DND-41 (cell line): ENCODE measurements around the gene POLR2F.

Experiments
- ATAC-seq: fragments of 200-7000 bp; cut with Tn5 transposase; 3 replicates; pipeline ENCODE4 v1.9.1; 2021; ENCODE audit warnings: low read depth; ENCODE audit not compliant: insufficient read depth
- DNase-seq: peaks from one replicate; pipeline ENCODE4 v3.0.0-alpha.2; 2020
- H2AFZ ChIP-seq: 2 replicates; pipeline ENCODE4 v1.6.0; 2012; ENCODE audit warnings: low read depth, low read length
- H3K27ac ChIP-seq: 2 replicates; pipeline ENCODE4 v1.5.1; 2012; ENCODE audit warnings: low read length, inconsistent platforms
- H3K27me3 ChIP-seq: fragments of 200-600 bp; sonication (generic); 2 replicates; pipeline ENCODE4 v1.6.0; 2012; ENCODE audit warnings: low read length, mild to moderate bottlenecking, inconsistent platforms; ENCODE audit not compliant: insufficient read depth, poor library complexity
- H3K36me3 ChIP-seq: 2 replicates; pipeline ENCODE4 v1.5.1; 2012; ENCODE audit warnings: low read length, inconsistent platforms; ENCODE audit not compliant: insufficient read depth
- H3K4me1 ChIP-seq: 2 replicates; pipeline ENCODE4 v1.5.1; 2012; ENCODE audit warnings: mild to moderate bottlenecking, low read length; ENCODE audit not compliant: insufficient read depth
- H3K4me2 ChIP-seq: 2 replicates; pipeline ENCODE4 v1.6.0; 2012; ENCODE audit warnings: mild to moderate bottlenecking, moderate library complexity, low read length, inconsistent platforms; ENCODE audit not compliant: insufficient read depth
- H3K4me3 ChIP-seq, 2 experiments: fragments of 200-600 bp in 1 of 2; shearing (Covaris generic) in 1 of 2; 2 replicates each; pipeline ENCODE4 v1.5.1; 2012 to 2016; ENCODE audit warnings: inconsistent platforms in 2 of 2, low read length in 2 of 2, mild to moderate bottlenecking in 2 of 2, low read depth in 1 of 2, moderate library complexity in 1 of 2
- H3K79me2 ChIP-seq: 2 replicates; pipeline ENCODE4 v1.6.0; 2012; ENCODE audit warnings: low read length, inconsistent platforms; ENCODE audit not compliant: insufficient read depth
- H3K9ac ChIP-seq: 2 replicates; pipeline ENCODE4 v1.6.0; 2012; ENCODE audit warnings: low read depth, mild to moderate bottlenecking, inconsistent platforms, low read length, moderate library complexity
- H3K9me3 ChIP-seq: 2 replicates; pipeline ENCODE4 v1.5.1; 2012; ENCODE audit warnings: low read length, moderate library complexity, mild to moderate bottlenecking, inconsistent platforms; ENCODE audit not compliant: insufficient read depth, severe bottlenecking
- H4K20me1 ChIP-seq: 2 replicates; pipeline ENCODE4 v1.6.0; 2012; ENCODE audit warnings: low read length; ENCODE audit not compliant: insufficient read depth
- EZH2 ChIP-seq: IDR thresholded peaks from 3 replicates; pipeline ENCODE4 v1.6.1; 2012; ENCODE audit warnings: borderline replicate concordance, low read depth, mild to moderate bottlenecking, moderate library complexity, low read length, inconsistent platforms; ENCODE audit not compliant: severe bottlenecking
- TF ChIP-seq, protein P1 (sequence below): IDR thresholded peaks from 2 replicates; pipeline ENCODE4 v1.5.1; 2012; ENCODE audit warnings: borderline replicate concordance, low read length, moderate library complexity, mild to moderate bottlenecking; ENCODE audit not compliant: poor library complexity, severe bottlenecking; ENCODE audit errors: extremely low read depth

Gene POLR2F

DNA sequence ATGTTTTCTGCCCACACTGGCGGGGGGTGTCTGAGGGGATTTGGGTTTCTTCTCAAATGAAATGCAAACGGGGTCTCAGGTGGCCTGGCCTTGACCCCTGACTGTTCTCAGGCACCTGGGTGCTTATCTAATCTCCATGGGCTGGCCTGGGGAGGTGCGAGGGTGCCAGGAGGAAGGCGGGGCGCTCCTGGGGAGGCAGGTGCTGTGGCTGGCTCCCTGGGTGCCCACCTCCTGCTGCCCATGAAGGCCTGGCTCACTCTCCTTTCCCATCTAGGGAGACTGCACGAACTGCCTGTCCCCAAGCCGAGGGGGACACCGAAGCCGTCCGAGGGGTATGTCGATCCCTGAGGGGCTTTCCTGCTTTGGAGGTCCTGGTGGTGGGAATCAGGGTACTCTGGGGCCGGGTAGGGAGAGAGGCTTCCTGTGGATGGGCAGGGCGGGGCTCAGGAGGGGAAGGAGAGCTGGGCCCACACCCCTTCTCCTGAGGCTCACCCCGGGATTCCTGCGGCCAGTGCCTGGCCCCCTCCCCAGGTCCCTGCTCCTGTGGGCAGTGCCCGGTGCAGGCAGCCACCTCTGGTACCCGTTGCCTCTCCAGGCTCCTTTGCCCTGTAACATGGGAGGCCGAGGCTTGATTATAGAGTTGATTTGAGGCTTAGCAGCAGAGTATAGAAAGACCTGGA is 29.0 kb upstream of the POLR2F start:
- H3K27me3 ChIP-seq, result no peaks in the 10 kb centered on the region
- DNase-seq (no peak), ATAC-seq (no peak)
- H4K20me1 ChIP-seq, result no peaks in the 10 kb centered on the region
- no peak overlapping the region for H2AFZ ChIP-seq
- H3K9me3 ChIP-seq, result no peaks in the 10 kb centered on the region
- TF ChIP-seq EZH2, result no peak
- TF ChIP-seq, protein P1, sequence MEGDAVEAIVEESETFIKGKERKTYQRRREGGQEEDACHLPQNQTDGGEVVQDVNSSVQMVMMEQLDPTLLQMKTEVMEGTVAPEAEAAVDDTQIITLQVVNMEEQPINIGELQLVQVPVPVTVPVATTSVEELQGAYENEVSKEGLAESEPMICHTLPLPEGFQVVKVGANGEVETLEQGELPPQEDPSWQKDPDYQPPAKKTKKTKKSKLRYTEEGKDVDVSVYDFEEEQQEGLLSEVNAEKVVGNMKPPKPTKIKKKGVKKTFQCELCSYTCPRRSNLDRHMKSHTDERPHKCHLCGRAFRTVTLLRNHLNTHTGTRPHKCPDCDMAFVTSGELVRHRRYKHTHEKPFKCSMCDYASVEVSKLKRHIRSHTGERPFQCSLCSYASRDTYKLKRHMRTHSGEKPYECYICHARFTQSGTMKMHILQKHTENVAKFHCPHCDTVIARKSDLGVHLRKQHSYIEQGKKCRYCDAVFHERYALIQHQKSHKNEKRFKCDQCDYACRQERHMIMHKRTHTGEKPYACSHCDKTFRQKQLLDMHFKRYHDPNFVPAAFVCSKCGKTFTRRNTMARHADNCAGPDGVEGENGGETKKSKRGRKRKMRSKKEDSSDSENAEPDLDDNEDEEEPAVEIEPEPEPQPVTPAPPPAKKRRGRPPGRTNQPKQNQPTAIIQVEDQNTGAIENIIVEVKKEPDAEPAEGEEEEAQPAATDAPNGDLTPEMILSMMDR, result no peak
- no peak overlapping the region for H3K9ac ChIP-seq
- no peaks in the 10 kb centered on the region for H3K4me1 ChIP-seq
- H3K79me2 ChIP-seq, result no peaks in the 10 kb centered on the region
- no peak overlapping the region for H3K27ac ChIP-seq
- peaks cover 33% of the 10 kb centered on the region for H3K36me3 ChIP-seq
- H3K4me3 ChIP-seq, result no peak overlapping the region
- no peak overlapping the region for H3K4me2 ChIP-seq

DNA sequence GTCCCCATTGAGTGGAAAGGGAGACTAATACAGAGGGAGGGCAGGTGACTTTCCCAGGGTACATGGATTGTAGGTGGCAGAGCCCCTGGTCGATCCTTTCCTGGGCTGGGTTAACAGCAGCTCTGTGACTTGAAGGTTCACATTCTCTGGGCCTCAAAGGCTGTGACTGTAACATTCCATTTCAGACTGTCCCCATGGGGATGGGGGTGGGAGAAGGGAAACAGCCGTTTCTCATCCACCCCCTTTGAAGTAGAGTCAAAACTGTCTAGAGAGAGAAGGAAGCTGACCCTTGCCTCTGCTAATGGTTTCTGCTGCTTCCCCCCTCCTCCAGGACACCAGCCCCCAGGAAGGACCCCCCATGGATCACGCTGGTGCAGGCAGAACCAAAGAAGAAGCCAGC is 28.2 kb upstream of the POLR2F start:
- no peak overlapping the region for H3K4me3 ChIP-seq
- no peak overlapping the region for H3K9ac ChIP-seq
- H3K27ac ChIP-seq, result no peak overlapping the region
- no peak overlapping the region for H2AFZ ChIP-seq
- DNase-seq (no peak), ATAC-seq (no peak)
- H3K9me3 ChIP-seq, result no peaks in the 10 kb centered on the region
- no peak for TF ChIP-seq EZH2
- TF ChIP-seq, protein P1, result no peak
- no peak overlapping the region for H3K4me2 ChIP-seq
- H4K20me1 ChIP-seq, result no peaks in the 10 kb centered on the region; the same call in 1 of the 2 replicates
- peaks cover 33% of the 10 kb centered on the region for H3K36me3 ChIP-seq
- H3K27me3 ChIP-seq, result no peaks in the 10 kb centered on the region
- H3K4me1 ChIP-seq, result no peaks in the 10 kb centered on the region
- H3K79me2 ChIP-seq, result no peaks in the 10 kb centered on the region

DNA sequence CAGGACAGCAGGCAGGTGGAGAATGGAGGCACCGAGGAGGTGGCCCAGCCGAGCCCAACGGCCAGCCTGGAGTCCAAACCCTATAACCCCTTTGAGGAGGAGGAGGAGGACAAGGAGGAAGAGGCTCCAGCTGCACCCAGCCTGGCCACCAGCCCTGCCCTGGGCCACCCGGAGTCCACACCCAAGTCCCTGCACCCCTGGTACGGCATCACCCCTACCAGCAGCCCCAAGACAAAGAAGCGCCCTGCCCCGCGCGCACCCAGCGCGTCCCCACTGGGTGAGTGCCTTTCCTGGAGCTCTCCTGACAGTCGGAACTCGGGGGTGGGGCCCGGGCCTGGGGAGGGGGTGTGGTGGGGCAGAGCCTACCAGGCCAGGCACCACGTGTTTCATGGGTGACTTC is 27.7 kb upstream of the POLR2F start:
- H3K9me3 ChIP-seq, result no peaks in the 10 kb centered on the region
- H3K36me3 ChIP-seq, result peaks cover 33% of the 10 kb centered on the region
- no peak overlapping the region for H3K4me3 ChIP-seq
- no peaks in the 10 kb centered on the region for H3K4me1 ChIP-seq
- no peak overlapping the region for H3K9ac ChIP-seq
- ATAC-seq (no peak), DNase-seq (no peak)
- no peak overlapping the region for H2AFZ ChIP-seq
- H3K27me3 ChIP-seq, result no peaks in the 10 kb centered on the region
- H3K27ac ChIP-seq, result no peak overlapping the region
- H4K20me1 ChIP-seq, result no peaks in the 10 kb centered on the region; the same call in 1 of the 2 replicates
- H3K79me2 ChIP-seq, result no peaks in the 10 kb centered on the region
- TF ChIP-seq, protein P1, result no peak
- no peak for TF ChIP-seq EZH2
- no peak overlapping the region for H3K4me2 ChIP-seq
